Measurements from ENCODE around the gene BMPR1B.

BMPR1B gene

DNA sequence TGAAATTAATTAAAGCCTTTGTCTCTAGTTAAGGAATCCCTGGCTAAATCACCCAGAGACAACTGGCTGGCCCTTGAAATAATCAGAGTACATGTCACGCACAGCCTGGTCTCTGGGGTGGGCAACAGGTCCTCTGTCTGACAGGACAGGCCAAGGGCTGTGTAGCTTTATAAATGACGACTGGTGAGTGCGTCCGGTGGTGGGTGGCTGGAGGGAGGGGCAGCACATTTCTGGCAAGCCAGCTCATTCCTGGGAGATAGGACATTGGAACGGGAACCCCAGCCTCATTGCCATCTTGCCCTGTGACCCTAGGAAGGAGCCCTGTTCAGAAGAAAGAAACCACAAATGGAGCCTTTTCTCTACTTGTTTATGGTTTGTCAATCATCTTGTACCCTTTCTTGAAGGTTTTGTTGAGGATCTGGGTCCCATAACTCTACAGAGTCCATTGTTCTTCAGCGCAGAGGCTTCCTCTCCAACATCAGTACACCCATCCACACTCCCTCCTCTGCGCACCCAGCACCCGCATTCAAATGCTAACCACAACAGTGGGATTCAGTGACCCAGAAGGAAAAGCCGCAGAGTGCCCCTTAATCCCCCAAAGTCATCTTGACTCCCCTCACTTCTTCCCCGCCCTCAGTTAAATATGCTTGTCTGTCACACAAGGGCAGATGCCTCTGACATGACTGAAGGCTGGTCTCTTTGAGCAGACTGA is 422.9 kb downstream of the BMPR1B start:
- TF ChIP-seq, protein P1, sequence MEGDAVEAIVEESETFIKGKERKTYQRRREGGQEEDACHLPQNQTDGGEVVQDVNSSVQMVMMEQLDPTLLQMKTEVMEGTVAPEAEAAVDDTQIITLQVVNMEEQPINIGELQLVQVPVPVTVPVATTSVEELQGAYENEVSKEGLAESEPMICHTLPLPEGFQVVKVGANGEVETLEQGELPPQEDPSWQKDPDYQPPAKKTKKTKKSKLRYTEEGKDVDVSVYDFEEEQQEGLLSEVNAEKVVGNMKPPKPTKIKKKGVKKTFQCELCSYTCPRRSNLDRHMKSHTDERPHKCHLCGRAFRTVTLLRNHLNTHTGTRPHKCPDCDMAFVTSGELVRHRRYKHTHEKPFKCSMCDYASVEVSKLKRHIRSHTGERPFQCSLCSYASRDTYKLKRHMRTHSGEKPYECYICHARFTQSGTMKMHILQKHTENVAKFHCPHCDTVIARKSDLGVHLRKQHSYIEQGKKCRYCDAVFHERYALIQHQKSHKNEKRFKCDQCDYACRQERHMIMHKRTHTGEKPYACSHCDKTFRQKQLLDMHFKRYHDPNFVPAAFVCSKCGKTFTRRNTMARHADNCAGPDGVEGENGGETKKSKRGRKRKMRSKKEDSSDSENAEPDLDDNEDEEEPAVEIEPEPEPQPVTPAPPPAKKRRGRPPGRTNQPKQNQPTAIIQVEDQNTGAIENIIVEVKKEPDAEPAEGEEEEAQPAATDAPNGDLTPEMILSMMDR (IDR thresholded peaks at IDR 0.05; ENCODE audit: low read depth, low read length) = no peak
- no peak for DNase-seq (ENCODE audit: low read depth in 2 of 2)
- no peak overlapping the region for H3K4me3 ChIP-seq (replicated peaks in 1 of 2; ENCODE audit: low read depth in 2 of 2, low read length in 2 of 2)

- no peak overlapping the region for H3K4me3 ChIP-seq (replicated peaks in 1 of 2; ENCODE audit: low read depth in 2 of 2, low read length in 2 of 2)
- peak; percentile 13 to 77 for DNase-seq (ENCODE audit: low read depth in 2 of 2)
- TF ChIP-seq, protein P1 (IDR thresholded peaks at IDR 0.05; ENCODE audit: low read depth, low read length) = peak; percentile 10
Measured at GRCh38 chr4:95181243-95181995, 423.7 kb downstream of the BMPR1B start.

GRCh38 chr4:95181996-95182306 is 424.2 kb downstream of the BMPR1B start:
- H3K4me3 ChIP-seq (replicated peaks in 1 of 2; ENCODE audit: low read depth in 2 of 2, low read length in 2 of 2) = no peak overlapping the region
- DNase-seq (ENCODE audit: low read depth in 2 of 2) = no peak
- TF ChIP-seq, protein P1 (IDR thresholded peaks at IDR 0.05; ENCODE audit: low read depth, low read length) = no peak

GRCh38 chr4:95183656-95184408 is 426.1 kb downstream of the BMPR1B start:
- H3K4me3 ChIP-seq (replicated peaks in 1 of 2; ENCODE audit: low read depth in 2 of 2, low read length in 2 of 2) = no peak overlapping the region
- no peak for DNase-seq (ENCODE audit: low read depth in 2 of 2)
- TF ChIP-seq, protein P1 (IDR thresholded peaks at IDR 0.05; ENCODE audit: low read depth, low read length) = no peak

DNA sequence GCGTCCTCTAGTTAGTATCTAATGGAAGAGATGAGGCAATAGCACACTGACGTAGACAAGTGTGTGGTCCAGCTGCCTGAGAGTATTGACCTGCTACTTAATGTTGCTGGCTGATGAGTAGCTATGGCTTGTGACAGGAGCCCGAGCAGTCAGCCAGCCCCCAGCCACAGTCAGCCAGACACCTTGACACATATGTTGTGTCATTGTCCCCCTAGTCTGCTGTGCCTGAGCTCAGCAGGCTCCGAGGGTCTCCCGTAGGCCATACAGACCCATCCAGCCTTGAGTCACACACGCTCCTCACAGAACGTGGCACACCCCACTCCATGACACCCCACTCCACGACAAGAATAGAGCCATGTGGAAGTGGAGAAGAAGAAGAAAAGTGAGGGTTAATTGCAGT is 428.9 kb downstream of the BMPR1B start:
- no peak overlapping the region for H3K4me3 ChIP-seq (replicated peaks in 1 of 2; ENCODE audit: low read depth in 2 of 2, low read length in 2 of 2)
- TF ChIP-seq, protein P1 (IDR thresholded peaks at IDR 0.05; ENCODE audit: low read depth, low read length) = no peak

DNA sequence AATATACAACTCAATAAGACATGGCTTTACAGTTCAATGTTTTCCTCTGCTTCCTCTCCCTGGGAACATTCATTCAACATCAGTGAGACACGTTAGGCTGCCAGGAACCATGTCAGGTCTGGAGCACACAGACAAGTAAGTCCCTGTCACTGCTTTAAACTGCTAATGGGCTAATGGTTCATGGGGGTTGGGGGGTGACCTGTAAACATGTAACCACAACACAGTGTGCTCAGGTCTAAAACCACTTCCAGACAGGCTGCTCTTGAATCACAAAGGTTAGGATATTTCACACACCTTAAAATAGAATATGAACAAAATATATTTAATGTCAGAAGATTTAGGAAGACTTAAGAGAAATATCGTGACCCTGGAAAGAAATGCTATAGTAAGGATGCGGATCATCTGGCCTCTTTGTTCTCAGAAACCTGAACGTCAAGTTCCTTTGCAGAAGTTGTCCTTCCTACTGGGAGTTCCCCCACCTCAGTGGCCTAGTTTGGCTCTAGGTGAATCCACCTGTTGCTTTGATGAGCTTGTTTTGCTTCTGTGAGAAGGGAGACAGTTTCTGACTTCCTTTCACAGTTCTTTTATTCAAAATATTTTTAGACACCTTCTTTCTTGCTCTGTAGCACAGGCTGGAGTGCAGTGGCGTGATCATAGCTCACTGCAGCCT is 431.1 kb downstream of the BMPR1B start:
- TF ChIP-seq, protein P1 (IDR thresholded peaks at IDR 0.05; ENCODE audit: low read depth, low read length) = no peak
- no peak for DNase-seq (ENCODE audit: low read depth in 2 of 2)
- no peak overlapping the region for H3K4me3 ChIP-seq (replicated peaks in 1 of 2; ENCODE audit: low read depth in 2 of 2, low read length in 2 of 2)

More for the DNA sequence above, 428.9 kb downstream of the BMPR1B start:
- DNase-seq (ENCODE audit: low read depth in 2 of 2) = no peak

All from cardiac fibroblast (primary cell).